Panc1 (cell line): ENCODE results near the gene ZNF367.
"Not testable (repeated sequence)": the region's sequence is repeated elsewhere in the genome, so short reads cannot be mapped to it uniquely, and the experiment has no call there.

Experiments
- POLR2AphosphoS5 ChIP-seq: IDR thresholded peaks from 2 replicates; pipeline ENCODE4 v1.6.1; 2012; ENCODE audit warnings: mild to moderate bottlenecking, low read depth, low read length, moderate library complexity
- TF ChIP-seq, protein P1 (sequence below), 2 experiments: IDR thresholded peaks; 2 replicates each; pipeline ENCODE4 v1.6.1; 2011 to 2012; ENCODE audit warnings: low read depth in 2 of 2, control low read depth in 1 of 2, low read length in 1 of 2, mild to moderate bottlenecking in 1 of 2, moderate library complexity in 1 of 2; ENCODE audit not compliant: insufficient read depth in 1 of 2
- TF ChIP-seq, protein P2 (sequence below): fragments of 450-650 bp; IDR thresholded peaks from 2 replicates; pipeline ENCODE4 v1.5.1; 2017; ENCODE audit warnings: mild to moderate bottlenecking

DNA sequence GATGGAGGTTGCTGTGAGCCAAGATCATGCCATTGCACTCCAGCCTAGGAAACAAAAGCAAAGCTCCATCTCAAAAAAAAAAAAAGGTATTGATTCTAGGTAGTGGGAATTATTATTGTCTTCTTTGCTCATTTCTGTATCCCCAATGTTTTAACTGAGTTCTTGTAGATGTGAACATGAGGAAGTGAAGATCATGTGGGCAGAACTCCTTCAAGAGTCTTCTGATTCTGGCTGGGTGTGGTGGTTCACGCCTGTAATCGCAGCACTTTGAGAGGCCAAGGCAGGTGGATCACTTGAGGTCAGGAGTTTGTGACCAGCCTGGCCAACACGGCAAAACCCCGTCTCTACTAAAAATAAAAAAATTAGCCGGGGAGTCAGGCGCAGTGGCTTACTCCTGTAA, 42.7 kb downstream of the ZNF367 start:
- TF ChIP-seq, protein P1, sequence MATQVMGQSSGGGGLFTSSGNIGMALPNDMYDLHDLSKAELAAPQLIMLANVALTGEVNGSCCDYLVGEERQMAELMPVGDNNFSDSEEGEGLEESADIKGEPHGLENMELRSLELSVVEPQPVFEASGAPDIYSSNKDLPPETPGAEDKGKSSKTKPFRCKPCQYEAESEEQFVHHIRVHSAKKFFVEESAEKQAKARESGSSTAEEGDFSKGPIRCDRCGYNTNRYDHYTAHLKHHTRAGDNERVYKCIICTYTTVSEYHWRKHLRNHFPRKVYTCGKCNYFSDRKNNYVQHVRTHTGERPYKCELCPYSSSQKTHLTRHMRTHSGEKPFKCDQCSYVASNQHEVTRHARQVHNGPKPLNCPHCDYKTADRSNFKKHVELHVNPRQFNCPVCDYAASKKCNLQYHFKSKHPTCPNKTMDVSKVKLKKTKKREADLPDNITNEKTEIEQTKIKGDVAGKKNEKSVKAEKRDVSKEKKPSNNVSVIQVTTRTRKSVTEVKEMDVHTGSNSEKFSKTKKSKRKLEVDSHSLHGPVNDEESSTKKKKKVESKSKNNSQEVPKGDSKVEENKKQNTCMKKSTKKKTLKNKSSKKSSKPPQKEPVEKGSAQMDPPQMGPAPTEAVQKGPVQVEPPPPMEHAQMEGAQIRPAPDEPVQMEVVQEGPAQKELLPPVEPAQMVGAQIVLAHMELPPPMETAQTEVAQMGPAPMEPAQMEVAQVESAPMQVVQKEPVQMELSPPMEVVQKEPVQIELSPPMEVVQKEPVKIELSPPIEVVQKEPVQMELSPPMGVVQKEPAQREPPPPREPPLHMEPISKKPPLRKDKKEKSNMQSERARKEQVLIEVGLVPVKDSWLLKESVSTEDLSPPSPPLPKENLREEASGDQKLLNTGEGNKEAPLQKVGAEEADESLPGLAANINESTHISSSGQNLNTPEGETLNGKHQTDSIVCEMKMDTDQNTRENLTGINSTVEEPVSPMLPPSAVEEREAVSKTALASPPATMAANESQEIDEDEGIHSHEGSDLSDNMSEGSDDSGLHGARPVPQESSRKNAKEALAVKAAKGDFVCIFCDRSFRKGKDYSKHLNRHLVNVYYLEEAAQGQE (IDR thresholded peaks at IDR 0.05; ENCODE audit: insufficient read depth in 1 of 2, low read depth in 2 of 2, low read length in 1 of 2), result not testable (repeated sequence)
- TF ChIP-seq, protein P2, sequence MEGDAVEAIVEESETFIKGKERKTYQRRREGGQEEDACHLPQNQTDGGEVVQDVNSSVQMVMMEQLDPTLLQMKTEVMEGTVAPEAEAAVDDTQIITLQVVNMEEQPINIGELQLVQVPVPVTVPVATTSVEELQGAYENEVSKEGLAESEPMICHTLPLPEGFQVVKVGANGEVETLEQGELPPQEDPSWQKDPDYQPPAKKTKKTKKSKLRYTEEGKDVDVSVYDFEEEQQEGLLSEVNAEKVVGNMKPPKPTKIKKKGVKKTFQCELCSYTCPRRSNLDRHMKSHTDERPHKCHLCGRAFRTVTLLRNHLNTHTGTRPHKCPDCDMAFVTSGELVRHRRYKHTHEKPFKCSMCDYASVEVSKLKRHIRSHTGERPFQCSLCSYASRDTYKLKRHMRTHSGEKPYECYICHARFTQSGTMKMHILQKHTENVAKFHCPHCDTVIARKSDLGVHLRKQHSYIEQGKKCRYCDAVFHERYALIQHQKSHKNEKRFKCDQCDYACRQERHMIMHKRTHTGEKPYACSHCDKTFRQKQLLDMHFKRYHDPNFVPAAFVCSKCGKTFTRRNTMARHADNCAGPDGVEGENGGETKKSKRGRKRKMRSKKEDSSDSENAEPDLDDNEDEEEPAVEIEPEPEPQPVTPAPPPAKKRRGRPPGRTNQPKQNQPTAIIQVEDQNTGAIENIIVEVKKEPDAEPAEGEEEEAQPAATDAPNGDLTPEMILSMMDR, result not testable (repeated sequence)
- TF ChIP-seq POLR2AphosphoS5, result not testable (repeated sequence)
